GM12874 (cell line): ENCODE results near the gene ATAD3A.

Source experiments
- CTCF ChIP-seq: IDR thresholded peaks from 2 replicates; pipeline ENCODE4 v1.5.1; 2011; ENCODE audit warnings: low read depth, mild to moderate bottlenecking, control low read depth, low read length, moderate library complexity; ENCODE audit not compliant: insufficient read depth

The ATAD3A gene

DNA sequence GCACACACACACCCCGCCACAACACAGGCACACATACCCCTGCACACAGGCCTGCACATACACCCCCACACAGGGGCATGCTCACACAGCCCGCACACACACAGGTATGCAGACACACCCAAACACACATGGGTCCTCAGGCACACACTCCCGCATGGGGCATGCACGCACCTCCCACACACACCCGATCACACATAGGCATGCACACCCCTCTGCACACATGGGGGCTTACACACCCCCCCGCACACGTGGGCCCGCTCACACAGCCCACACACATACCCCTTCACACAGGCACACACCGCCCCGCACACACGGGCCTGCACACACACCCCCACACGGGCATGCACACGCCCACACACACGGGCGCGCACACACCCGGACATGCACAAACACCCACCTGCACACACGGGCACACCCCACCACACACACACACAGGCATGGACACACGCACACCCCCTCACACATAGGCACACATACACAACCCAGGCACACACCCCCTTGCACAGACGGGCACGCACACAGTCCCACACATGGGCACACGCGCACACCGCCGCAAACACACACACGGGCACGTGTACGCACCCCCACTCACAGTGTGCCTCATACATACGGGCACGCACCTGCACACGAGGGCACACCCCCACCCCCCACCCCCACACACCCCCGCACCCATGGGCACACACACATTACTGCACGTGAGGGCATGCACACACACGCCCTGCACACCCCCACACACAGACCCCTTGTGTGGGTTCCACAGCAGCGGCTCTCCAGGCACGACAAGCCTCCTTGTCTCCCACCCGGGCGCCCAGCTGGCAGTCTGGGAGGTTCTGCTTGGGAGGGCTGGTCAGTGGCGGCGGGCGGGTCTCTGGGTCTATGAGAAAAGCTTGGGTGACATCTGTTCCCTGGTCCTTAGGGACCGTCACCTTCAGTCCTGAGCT is 32.1 kb upstream of the ATAD3A start:
- TF ChIP-seq CTCF = no peak

DNA sequence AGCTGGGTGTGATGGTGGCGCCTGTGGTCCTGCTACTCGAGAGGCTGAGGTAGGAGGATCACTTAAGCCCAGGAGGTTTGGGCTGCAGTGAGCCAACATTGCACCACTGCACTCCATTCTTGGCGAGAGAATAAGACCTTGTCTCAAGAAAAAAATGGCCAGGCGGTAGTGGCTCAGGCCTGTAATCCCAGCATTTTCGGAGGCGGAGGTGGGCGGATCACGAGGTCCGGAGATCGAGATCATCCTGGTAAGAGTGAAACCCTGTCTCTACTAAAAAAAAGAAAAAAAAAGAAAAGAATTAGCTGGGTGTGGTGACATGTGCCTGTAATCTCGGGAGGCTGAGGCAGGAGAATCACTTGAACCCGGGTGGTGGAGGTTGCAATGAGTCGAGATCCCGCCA is 29.1 kb upstream of the ATAD3A start:
- no peak for TF ChIP-seq CTCF

GRCh38 chr1:1483714-1484113 is 28.2 kb upstream of the ATAD3A start:
- TF ChIP-seq CTCF = no peak

DNA sequence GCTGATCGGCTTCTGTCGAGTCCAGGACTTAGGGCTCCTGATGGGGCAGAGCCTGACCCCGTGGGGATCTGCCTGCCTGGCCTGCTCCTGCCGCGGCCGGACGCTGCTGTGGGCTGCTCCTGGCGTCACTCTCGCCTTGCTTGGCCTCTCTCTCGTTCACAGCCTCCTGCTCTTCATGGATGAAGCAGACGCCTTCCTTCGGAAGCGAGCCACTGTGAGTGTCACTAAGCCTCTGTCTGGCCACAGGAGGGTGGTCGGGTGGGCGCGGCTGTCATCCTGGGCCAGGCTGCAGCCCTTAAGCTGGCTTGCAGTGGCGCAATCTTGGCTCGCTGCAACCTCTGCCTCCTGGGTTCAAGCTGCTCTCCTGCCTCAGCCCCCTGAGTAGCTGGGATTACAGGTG is 24.3 kb upstream of the ATAD3A start:
- TF ChIP-seq CTCF = no peak

- no peak for TF ChIP-seq CTCF
Measured at GRCh38 chr1:1489231-1489630, 22.7 kb upstream of the ATAD3A start.

- TF ChIP-seq CTCF = no peak
Measured at GRCh38 chr1:1489861-1490260, 22.1 kb upstream of the ATAD3A start.

DNA sequence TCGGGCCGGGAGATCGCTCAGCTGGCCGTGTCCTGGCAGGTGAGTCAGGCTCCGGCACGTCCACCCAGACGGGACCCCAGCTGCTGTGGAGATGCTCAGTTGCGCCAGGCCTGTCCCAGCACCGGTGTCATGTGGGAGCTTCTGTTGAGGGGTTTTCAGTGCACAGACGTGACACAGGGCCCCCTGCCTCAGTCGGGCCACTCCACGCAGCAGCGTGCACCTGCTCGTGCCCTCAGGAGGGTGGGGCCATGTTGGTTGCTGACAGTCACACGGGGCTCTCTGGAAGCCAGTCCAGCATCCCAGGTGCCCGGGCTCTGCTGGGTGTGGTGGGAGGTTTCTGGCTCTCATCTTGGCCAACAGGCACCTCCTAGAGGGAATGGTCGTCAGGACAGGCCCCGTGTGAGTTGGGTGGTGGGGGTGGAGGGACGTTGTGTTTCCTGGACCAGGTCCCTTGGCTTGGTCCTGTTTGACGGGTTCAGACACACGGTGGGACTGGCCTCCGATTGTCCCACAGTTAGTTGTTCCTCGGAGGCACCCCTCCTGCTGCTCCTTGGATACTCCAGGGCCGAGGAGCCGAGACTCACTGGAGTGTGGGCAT is 21.2 kb upstream of the ATAD3A start:
- TF ChIP-seq CTCF = no peak
